ENCODE measurements around the gene SPATS2. TPM values are rescaled to one million over a fixed set of nuclear protein-coding genes. Genes with fewer than 3 reads are reported as not detected.

SPATS2 gene
- total and polyA plus RNA-seq, 10 of the 15 experiments (the other 5 are each of a cell fraction or from before 2014, with no cell fraction given) = 9.0 to 54.2 (median 27.5) TPM

GRCh38 chr12:49558526-49558925, 191.3 kb downstream of the SPATS2 start:
- H3K4me1 ChIP-seq (ENCODE audit: control insufficient read depth, insufficient read depth, low read length) = no peaks in the 10 kb centered on the region
- no peak overlapping the region for H3K4me2 ChIP-seq (ENCODE audit: control insufficient read depth, insufficient read depth)
- no peaks in the 10 kb centered on the region for H3K79me2 ChIP-seq (ENCODE audit: control insufficient read depth, insufficient read depth, low read length)
- BruUV-seq (replicated peaks) = no TSS peak
- in situ Hi-C loops (cut with MboI) (no loop called here), intact Hi-C loops (cut with micrococcal nuclease; ENCODE audit: unreplicated experiment) (no loop called here)
- no peaks in the 10 kb centered on the region for H3K27me3 ChIP-seq (replicated peaks in 1 of 2; ENCODE audit: control insufficient read depth in 2 of 2, insufficient read depth in 2 of 2, low read length in 1 of 2)
- CTCF ChIA-PET = interaction anchor here (1.1 kb wide), 1 partner anchor 200 kb away, joined by 7 read pairs; no protein-coding TSS in a partner anchor
- H3K27ac ChIP-seq (ENCODE audit: control insufficient read depth, insufficient read depth) = no peak overlapping the region
- DNase-seq (ENCODE audit: low read depth, low spot score) = no peak
- H2AFZ ChIP-seq (ENCODE audit: control insufficient read depth, low read depth, low read length) = no peak overlapping the region
- no peak overlapping the region for H3K4me3 ChIP-seq
- FAIRE-seq = no peak
- RAD21 ChIA-PET (ENCODE audit: unreplicated experiment) = no interaction called here
- no peaks in the 10 kb centered on the region for H3K9me3 ChIP-seq (replicated peaks; ENCODE audit: control insufficient read depth, insufficient read depth, low read length)
- ATAC-seq = no peak
- H3K36me3 ChIP-seq (ENCODE audit: control insufficient read depth in 2 of 2, insufficient read depth in 2 of 2, low read length in 1 of 2) = peaks cover 23 to 27% of the 10 kb centered on the region in 2 experiments
- no peaks in the 10 kb centered on the region for H4K20me1 ChIP-seq (ENCODE audit: control insufficient read depth, insufficient read depth)
- SMC1A ChIA-PET (ENCODE audit: uncharacterized antibody, unreplicated experiment) = no interaction called here
- H3K9ac ChIP-seq (ENCODE audit: control insufficient read depth, insufficient read depth, low read length) = no peak overlapping the region
- TF ChIP-seq MYB (IDR thresholded peaks at IDR 0.05; ENCODE audit: borderline replicate concordance, low read depth, low read length) (no peak), RAD21 (IDR thresholded peaks at IDR 0.05; ENCODE audit: insufficient read depth, low read depth, low read length) (no peak), POLR2AphosphoS5 (IDR thresholded peaks at IDR 0.05; ENCODE audit: low read length) (no peak), ZNF207 (IDR thresholded peaks at IDR 0.05; ENCODE audit: borderline replicate concordance) (no peak), POLR2A (IDR thresholded peaks at IDR 0.05; ENCODE audit: low read depth, low read length) (peak; percentile 23; the same call in 1 of the 2 replicates), SMARCA5 (IDR thresholded peaks at IDR 0.05) (no peak), ELK1 (IDR thresholded peaks at IDR 0.05; ENCODE audit: low read depth, low read length) (no peak)
- 90% methylated on average over 13 of the region's 13 CpGs for WGBS (ENCODE audit: insufficient coverage, insufficient replicate concordance, low lambda C conversion rate, missing lambda C conversion rate)
- POLR2A ChIA-PET = no interaction called here
